DMS114 treated with DMSO at 0.1 percent for 48 hours (cell line): ENCODE data around the gene FUS.
"Not testable (repeated sequence)": the region's sequence is repeated elsewhere in the genome, so short reads cannot be mapped to it uniquely, and the experiment has no call there.

Experiments
- DNase-seq: peaks from one replicate; lab custom pipeline; 2025; ENCODE audit not compliant: unreplicated experiment; lab: John Stamatoyannopoulos, UW

Gene FUS

DNA sequence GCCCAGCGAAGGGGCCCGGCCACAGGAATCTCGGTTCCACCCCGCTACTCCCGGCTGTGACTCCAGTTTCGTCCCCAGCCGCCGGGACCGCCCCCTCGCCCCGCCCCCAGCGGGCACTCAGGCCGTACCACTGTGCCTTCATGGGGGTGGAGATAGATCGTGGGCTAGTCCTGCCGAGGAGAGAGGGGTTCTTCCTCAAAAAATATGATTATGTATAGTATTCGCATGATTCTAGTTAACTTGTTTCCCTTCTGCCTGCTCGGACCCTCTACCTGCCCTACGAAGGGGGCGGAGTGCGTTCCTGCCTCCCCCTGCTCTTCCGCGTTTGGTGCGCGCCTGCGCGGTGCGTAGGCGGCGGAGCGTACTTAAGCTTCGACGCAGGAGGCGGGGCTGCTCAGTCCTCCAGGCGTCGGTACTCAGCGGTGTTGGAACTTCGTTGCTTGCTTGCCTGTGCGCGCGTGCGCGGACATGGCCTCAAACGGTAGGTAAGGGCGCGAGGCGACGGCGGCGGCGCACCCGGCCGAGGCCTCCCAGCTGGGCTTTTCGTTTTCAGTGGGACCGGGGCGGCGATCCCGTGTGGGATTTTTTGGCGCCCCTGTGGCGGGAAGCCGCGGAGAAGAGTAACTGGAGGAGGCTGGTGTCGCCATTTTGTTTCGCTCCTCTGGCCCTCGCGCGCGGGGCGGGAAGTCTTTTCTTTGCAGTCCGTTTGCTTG is at the start of gene FUS:
Gene FUS (plus strand): TSS at position 393 of the 713 bp plus-strand sequence. CDS start 76 bp downstream, at position 469.
- peak; percentile 77 for DNase-seq

DNA sequence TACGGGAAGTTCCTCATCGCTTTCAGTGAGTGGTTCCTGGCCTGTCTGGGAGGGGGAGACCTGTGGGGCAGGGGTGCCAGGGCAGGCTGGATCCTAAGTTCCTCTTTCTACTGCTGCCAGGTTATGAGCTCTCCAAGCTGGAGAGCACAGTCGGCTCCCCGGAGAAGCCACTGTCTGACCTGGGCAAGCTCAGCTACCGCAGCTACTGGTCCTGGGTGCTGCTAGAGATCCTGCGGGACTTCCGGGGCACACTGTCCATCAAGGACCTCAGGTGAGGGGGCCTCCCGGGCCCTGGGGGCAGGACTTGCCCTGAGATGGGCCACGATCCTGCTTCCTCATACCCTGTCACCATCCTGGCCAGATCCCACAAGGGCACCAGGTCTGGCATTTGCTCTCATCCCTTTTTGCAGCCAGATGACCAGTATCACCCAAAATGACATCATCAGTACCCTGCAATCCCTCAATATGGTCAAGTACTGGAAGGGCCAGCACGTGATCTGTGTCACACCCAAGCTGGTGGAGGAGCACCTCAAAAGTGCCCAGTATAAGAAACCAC is 49.5 kb upstream of the FUS start:
- DNase-seq = no peak

DNA sequence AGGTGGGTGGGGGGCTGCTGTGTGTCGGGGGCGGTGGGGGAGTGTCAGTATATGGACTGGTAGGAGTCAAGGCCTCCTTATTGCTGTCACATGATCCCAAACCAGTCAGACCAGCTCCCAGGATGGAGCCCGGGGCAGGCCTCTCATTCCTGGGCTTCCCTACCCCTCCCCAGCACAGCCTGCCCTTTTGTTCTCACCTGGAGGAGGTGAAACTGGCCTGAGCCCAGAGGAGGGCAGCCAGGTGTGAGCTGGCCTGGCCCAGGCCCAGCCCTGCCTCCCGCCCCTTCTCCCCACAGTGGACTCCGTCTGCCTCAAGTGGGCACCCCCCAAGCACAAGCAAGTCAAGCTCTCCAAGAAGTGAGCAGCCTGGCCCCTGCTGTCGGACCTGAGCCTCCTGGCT is 49.0 kb upstream of the FUS start:
- DNase-seq = no peak

DNA sequence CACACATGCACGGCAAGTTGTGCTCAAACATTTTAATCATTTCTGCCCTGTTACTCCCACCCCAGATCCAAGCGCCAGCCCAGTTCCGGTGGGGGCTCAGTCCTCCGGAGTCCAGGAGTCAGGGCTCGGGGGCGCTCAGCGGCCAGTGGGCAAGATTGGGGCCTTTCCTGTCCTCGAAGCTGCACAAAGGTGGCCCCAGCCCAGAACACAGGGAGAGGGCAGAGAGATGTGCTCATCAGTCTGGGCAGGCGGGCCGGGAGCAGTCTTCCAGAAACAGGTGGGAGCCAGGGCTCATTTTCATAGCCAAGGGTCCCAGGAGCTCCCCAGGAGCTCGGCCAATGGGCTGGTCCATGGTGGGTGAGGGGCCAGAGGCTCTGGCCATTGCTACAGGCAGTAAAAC is 48.5 kb upstream of the FUS start:
- no peak for DNase-seq

DNA sequence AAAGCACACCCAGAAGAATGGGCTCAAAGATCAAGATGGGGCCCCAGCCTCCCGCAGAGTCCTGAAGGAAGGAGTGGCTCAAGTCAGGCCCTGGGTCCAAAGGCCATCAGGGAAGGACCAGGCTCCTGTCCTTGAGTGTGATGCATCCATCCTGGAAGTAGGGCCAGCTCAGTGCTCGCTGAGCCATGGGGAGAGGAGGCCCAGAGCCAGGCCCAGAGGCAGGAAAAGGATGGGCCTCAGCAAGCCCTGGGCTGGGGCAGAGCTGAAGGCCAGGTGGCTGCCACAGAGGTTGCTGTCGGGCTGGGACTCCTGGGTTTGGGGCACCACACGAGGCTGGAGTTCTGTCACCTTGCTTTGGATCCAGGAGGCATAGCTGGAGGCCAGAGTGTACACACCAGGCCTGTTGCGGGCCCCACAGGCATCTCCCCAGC is 48.1 kb upstream of the FUS start:
- DNase-seq = no peak

DNA sequence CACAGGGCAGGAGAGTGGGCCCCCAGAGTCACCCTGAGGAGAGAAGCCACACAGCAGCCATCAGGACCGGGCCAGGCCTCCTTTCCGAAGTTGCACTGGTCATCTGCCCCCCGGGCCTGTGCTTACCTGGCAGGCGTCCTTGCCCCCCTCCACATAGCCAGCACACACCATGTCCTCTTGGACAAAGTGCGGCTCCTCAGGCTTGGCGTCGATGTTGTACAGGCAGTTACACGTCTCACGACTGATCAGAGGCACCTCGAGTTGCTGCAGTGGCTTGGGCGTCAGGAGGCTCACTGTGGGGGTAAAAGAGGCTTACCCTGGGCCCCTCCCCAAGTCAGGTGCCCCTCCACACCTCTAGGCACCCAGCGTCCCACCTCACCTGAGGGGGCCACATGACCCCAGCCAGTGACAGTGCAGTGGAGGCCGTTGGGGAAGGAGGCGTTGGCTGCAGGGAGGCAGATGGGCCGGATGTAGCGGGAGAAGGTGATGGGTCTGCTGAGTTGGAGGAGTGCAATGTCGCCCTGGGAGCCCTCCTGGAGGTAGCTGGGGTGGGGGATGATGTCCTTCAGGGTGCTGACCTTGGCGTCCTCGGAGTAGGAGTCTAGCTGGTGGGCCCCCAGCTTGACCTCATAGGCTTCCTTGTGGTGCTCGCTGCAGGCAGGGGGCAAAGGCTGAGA is 47.5 kb upstream of the FUS start:
- no peak for DNase-seq

DNA sequence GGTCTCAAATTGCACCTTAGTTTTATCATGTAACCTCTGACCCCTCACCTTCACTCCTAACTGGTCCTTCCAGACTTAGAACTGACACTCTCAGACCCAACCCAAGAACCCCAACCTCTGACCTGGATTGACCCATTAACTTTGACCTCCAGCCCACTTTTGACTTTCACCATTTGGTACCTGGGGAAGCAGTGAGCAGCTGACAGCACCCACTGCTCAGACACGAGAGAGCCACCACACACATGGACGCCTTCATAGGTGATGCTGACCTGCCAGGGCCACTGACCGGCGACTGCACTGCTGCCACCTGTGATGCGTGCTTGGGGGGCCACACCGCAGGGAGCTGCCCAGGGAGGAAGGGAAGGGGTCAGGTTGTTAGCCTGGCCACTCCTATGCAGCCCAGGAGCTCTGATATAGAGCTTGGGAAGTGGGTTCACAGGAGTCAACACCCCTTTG is 46.9 kb upstream of the FUS start:
- DNase-seq = no peak

DNA sequence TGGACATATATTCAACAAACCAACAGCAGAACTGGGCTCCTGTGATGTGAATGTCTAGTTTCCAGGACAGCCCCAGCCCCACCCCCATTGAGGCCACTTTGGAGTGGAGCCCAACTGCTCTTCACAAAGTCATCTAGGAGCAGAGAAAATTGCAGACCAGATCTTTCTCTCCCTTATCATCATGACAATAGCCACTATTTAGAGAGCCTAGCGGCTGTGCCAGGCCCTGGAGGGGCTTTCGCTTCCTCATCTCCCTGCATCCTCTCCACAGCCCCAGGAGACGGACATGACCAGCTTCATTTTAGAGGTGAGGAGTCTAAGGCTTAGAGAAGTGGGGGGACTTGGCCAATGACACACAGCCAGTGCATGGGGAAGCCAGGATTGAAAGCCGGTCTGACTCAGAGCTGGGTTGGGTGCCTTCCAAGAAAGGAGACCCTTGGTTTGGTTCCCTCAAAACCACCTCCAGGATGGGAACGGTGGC is 45.8 kb upstream of the FUS start:
- DNase-seq = no peak

DNA sequence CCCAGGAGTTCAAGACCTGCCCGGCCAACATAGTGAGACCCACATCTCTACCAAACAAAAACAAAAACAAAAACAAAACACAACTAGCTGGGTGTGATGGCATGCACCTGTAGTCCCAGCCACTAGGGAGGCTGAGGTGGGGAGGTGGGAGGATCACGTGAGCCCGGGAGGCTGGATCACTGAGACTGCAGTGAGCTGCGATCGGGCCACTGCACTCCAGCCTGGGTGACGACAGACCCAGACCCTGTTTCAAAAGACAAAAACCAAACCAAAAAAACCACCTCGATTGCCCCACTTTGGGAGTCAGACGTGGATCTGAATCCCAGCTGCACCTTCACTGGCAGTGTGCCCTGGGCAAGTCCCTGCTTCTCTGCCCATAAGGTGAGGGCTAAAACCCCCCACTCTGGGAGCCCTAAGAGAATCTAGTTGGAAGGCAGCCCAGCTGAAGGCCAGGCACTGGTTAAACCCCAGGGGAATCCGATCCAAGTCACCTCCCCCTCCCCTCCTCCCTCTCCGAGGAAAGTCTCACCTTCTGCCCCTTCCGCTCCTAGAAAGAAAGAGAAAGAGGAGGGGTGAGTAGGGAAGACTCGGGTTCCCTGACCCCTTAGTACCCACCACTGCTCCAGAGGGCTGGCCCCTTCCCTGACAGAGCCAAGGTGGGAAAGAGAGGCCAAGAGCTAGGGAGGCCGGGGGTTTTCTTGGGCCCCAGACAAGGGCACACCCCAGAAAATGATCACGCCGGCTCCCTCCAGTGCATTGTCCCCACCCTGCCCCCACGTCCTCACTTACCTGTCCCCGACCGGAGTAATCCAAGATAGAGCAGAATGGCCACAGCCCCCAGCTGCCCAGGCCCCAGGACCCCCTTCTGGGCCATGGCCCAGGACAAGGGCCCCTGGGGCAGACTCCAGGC is 45.1 kb upstream of the FUS start:
- no peak for DNase-seq

DNA sequence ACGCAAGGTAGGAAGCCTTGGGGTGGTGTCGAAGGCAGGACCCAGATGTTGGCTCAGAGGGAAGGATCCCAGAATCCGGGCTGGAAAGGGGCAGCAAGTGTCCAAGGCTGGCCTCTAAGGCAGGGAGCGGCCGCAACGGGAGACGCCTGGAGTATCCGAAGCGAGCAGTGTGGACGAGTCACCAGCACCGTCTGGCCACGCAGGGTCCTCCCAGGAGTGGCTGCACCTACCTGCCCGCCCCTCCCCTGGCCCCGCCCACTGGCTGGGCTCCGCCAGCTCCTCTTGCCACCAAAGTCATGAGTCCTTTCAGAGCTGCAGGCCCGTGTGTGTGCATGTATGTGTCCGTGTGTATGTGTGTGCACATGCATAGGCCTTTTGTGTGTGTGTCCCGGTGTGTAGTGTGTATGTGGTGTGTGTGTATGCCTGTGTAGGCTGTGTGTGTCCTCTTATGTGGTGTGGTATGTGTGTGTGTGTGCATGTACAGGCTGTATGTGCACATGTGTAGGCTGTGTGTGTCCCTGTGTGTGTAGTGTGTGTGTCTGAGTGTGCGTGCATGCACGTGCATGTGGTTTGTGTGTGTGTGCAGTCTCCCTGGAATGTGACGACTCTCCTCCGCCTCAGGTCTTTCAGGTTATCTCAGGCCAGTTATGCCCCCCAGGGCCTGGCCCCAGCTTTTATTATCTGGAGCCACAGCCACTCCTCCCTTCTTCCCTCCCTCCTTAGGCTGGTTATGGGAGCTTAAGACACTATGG is 44.2 kb upstream of the FUS start, which contains the start of gene PRSS8:
Gene PRSS8 (minus strand): TSS at position 193 of the 752 bp plus-strand sequence. CDS start 229 bp downstream, outside the sequence.
- DNase-seq = no peak

DNA sequence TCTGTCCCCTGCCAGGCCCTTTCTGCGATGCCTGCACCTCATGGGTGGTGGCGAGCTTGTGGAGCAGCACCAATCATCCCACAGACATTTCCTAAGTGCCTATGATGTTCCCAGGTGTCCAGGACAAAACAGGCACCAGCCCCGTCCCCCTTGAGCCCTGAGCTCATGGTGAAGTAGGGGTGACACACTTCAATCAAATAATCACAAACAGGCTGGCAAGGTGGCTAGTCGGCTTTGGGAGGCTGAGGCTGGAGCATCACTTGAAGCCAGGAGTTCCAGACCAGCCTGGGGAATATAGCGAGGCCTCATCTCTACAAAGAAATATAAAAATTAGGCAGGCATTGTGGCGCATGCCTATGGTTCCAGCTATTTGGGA is 43.7 kb upstream of the FUS start:
- no peak for DNase-seq

DNA sequence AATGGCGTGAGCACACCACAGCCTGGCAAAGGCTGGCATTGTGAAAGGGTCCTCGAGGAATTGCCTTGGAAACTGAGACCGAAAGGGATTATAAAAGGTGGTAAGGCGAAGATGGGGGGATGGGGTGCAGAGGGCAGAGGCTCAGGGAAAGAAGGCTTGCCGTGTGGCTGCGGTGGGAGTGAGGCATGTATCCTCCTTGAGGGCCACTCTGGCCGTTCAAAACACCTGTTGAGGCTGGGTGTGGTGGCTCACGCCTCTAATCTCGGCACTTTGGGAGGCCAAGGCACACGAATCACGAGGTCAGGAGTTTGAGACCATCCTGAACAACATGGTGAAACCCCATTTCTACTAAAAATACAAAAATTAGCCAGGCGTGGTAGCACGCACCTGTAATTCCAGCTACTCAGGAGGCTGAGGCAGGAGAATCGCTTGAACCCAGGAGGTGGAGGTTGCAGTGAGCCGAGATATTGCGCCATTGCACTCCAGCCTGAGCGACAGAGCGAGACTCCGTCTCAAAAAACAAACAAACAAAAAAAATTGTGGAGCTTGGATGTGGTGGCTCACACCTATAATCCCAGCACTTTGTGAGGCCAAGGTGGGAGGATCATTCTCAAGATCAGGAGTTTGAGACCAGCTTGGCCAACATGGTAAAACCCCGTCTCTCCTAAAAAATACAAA is 43.0 kb upstream of the FUS start:
- not testable (repeated sequence) for DNase-seq

DNA sequence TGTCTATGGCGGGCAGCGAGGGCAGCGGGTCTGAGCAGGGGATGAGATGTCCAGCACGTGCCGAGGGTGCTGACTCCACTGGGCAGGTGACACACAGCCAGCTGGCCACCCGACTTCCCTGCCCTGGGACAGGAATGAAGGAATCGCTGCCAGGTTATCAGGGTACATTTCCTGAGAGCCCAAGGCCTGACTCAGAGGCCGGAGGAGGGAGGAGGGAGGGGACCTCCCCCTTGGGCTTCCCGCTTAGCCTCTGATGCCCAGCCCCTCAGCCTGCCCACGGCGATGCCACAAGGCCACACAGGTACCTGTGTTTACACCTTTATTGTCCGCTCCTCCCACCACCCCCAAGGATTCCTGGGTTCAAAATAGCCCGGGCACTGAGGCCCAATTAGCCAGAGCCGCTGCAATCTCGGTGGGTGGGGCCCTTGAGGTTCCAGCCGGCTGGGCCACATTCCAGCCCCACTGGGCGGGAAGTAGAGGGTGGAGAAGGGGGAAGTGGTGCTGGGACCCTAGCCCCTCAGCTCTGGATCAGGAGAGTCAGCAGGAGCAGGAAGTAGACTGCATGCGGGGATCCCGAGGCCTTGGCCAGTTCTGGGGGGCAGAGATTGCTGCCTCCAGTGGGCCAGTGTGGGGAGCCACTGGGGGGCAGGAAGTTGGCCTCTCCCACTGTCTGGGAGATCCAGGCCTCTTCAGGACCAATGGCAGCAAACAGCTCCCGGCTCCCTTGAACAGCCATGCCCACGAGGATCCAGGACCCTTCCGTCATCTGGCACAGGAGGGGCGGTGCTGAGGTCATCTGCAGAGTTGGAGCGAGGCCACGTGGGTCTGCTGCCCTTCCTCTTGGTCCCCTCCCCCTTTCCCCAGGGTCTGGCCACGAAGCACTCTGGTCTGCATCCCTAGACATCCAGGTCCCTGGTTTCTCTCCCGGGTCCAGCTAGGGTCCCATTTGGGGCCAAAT is 41.0 kb upstream of the FUS start:
- DNase-seq = no peak

DNA sequence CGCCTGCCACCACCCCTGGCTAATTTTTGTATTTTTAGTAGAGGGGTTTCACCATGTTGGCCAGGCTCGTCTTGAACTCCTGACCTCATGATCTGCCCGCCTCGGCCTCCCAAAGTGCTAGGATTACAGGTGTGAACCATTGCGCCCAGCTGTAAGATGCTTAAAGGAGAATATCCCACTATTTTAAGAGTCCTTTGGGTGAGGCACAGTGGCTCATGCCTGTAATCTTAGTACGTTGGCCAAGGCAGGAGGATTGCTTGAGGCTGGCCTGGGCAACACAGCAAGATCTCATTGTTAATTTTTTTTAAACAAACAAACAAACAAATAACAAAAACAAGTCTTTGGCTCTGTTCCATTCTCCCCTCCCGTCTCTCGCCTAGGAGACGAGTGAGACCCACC is 38.9 kb upstream of the FUS start:
- not testable (repeated sequence) for DNase-seq

DNA sequence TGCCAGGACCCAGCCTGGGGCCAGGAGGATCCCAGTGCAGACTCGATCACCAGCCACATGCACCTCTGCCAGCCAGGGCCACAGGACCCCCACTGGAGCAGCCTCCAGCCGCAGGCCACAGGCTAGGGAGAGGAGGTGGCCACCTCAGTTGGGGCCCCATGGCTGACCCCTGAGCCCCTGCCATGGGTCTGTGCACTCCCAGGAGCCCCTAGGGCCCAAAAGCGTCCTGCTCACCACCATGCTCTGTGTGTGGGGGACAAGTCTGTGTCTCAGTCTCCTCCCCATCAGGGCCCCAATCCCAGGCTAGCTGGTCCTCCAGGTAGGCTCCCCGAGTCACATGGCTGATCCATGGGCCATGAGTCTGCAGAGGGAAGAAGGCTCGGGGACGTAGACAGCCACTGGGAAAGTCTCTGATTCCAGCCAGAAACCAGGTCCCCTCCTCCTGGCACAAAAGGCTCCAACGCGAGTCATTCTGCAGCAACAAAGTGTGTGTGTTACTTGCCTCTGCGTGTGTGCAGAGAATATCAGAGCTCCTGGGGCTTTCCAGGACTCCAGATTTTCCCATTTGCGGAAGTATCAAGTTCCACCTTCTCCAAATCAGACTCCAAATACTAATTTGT is 38.3 kb upstream of the FUS start:
- no peak for DNase-seq

DNA sequence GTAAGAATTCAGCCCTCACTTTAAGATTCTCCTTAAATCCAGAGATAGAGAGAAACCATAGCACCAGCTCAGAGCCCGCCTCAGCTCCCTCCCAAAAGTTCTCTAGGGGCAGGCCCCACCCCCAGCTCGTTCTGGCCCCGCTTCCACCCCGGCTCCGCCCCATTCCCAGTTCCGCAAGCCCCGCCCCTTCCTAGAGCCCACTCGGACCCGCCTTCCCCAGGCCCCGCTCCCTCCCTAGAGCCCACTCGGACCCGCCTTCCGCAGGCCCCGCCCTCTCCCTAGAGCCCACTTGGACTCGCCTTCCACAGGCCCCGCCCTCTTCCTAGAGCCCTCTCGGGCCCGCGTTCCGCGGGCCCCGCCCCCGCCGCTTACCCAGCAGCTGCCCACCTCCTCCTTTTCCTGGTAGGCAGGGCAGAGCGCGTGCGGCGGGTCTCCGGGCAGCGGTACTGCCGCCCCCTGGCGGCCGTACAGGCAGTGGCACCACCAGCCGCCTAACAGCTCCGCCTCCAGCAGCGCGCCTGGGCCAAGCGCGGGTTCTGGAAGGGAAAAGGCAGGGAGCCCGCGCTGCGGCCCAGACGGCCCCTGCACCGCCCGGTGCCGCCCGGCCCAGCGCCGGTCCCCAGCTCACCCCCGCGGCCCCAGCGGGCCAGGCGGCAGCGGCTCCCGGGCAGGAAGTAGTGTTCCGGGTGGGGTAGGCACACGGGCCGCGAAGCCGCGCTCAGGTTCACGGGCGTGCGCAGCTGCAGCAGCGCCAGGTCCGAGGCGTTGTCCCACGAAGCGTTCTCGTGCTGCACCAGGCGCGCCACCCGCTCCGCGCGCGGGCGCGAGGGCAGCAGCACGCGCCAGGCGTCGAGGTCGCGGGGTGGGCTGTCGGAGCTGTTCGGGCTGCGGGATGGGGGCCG is 37.6 kb upstream of the FUS start:
- DNase-seq = peak; percentile 96

DNA sequence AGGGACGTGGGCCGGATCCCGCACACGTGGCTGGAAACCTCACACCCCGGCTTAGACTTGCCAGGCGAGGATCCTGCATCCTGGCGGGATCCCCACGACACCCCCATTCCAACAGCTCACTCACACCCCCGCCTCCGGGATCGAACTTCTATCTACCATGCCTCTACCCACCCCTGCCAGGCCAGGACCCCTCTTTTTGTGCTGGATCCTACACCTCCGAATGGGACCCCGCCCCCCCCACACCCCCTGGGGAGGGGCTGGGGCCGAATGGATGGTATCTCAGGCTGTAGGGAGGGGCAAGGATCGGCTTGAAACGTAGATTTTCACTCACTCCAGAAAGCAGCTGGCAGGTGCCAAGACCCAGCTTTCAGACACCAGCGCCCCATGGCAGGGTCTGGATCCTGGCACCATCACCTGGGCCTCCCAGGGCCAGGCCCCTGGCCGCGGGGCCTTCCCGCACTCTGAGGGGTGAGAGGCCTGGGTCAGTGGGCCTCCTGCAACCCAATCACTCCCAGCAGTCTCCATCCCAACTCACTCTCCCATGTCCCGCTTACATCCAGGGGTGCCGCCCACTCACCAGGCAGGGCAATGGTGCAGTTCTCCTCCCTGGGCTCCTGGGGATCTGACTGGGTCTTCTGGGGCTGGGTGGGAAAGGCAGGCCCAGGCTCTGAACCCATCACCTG is 36.8 kb upstream of the FUS start:
- DNase-seq = no peak
